HepG2 (cell line): Measurements from ENCODE around the gene BRMS1. TPM values are rescaled to one million over a fixed set of nuclear protein-coding genes. Genes with fewer than 3 reads are reported as not detected.

Source experiments
- ATF3 ChIP-seq: sonication (generic); formaldehyde crosslinking; IDR thresholded peaks from 2 replicates; pipeline ENCODE4 v1.4.0; 2020; ENCODE audit warnings: missing genetic modification reagents
- FOXK2 ChIP-seq: fragments of 450-650 bp; IDR thresholded peaks from 2 replicates; pipeline ENCODE4 v1.6.1; 2016
- FOXO1 ChIP-seq: sonication (generic); formaldehyde crosslinking; IDR thresholded peaks from 2 replicates; pipeline ENCODE4 v1.4.0; 2020; ENCODE audit warnings: missing genetic modification reagents
- GABPA ChIP-seq, 2 experiments: IDR thresholded peaks; 2 replicates each; pipeline ENCODE4 v1.6.1; 2011 to 2016; ENCODE audit warnings: low read depth in 2 of 2, low read length in 1 of 2, missing biosample characterization in 1 of 2, missing genetic modification characterization in 1 of 2
- HMGA1 ChIP-seq: sonication (generic); formaldehyde crosslinking; conservative IDR thresholded peaks from 2 replicates; pipeline ENCODE4 v1.4.0; 2020; ENCODE audit warnings: missing genetic modification reagents
- MAF1 ChIP-seq: sonication (generic); formaldehyde crosslinking; IDR thresholded peaks from 2 replicates; pipeline ENCODE4 v1.5.0; 2020; ENCODE audit warnings: missing genetic modification reagents, borderline replicate concordance
- MIER2 ChIP-seq: IDR thresholded peaks from 2 replicates; pipeline ENCODE4 v1.6.1; 2016; ENCODE audit warnings: missing biosample characterization, missing genetic modification reagents
- NFRKB ChIP-seq: fragments of 450-650 bp; IDR thresholded peaks from 2 replicates; pipeline ENCODE4 v1.6.1; 2017
- PPARG ChIP-seq: conservative IDR thresholded peaks from 2 replicates; pipeline ENCODE4 v1.6.1; 2016; ENCODE audit warnings: missing biosample characterization, missing genetic modification reagents
- PREB ChIP-seq: sonication (generic); formaldehyde crosslinking; IDR thresholded peaks from 2 replicates; pipeline ENCODE4 v1.4.0; 2020; ENCODE audit warnings: missing genetic modification reagents
- REST ChIP-seq, 2 experiments: IDR thresholded peaks; 2 replicates each; pipeline ENCODE4 v1.6.1; 2011 to 2012; ENCODE audit warnings: low read length in 2 of 2, borderline replicate concordance in 1 of 2, low read depth in 1 of 2, mild to moderate bottlenecking in 1 of 2, moderate library complexity in 1 of 2
- SKIL ChIP-seq: sonication (generic); formaldehyde crosslinking; IDR thresholded peaks from 2 replicates; pipeline ENCODE4 v1.8.0; 2022; ENCODE audit warnings: missing genetic modification reagents, mild to moderate bottlenecking, moderate library complexity, borderline replicate concordance
- ZBTB38 ChIP-seq: sonication (generic); formaldehyde crosslinking; IDR thresholded peaks from 2 replicates; pipeline ENCODE4 v1.5.1; 2020; ENCODE audit warnings: mild to moderate bottlenecking, missing genetic modification reagents
- ZHX1 ChIP-seq: sonication (generic); formaldehyde crosslinking; IDR thresholded peaks from 2 replicates; pipeline ENCODE4 v1.8.1; 2022; ENCODE audit warnings: low read depth, mild to moderate bottlenecking, missing genetic modification reagents
- ZNF160 ChIP-seq: sonication (generic); formaldehyde crosslinking; IDR thresholded peaks from 2 replicates; pipeline ENCODE4 v1.8.0; 2022; ENCODE audit warnings: mild to moderate bottlenecking, inconsistent platforms, missing genetic modification reagents
- ZNF784 ChIP-seq: sonication (generic); formaldehyde crosslinking; IDR thresholded peaks from 2 replicates; pipeline ENCODE4 v1.5.1; 2020; ENCODE audit warnings: missing genetic modification reagents, mild to moderate bottlenecking, borderline replicate concordance
- ZNF850 ChIP-seq: sonication (generic); formaldehyde crosslinking; conservative IDR thresholded peaks from 2 replicates; pipeline ENCODE4 v1.9.0; 2021; ENCODE audit warnings: mild to moderate bottlenecking, missing genetic modification reagents
- ZSCAN20 ChIP-seq: sonication (generic); formaldehyde crosslinking; IDR thresholded peaks from 2 replicates; pipeline ENCODE4 v1.4.0; 2020; ENCODE audit warnings: missing genetic modification reagents, mild to moderate bottlenecking, borderline replicate concordance
- polyA plus RNA-seq, 8 experiments: library from polyadenylated mRNA; depleted of rRNA in 3 of 8; stranded (reverse) in 7 of 8; unstranded in 1 of 8; fragments of >200 nt; fragmentation: Illumina TruSeq in 4 of 8; extraction: Trizol in 4 of 8; gene quantifications; 2 replicates each; pipeline versions ENCODE4 v1.2.1 to v1.2.3, GENCODE V29; 2011 to 2016; ENCODE audit warnings: low read depth in 4 of 8, missing spikeins in 1 of 8, mixed read lengths in 1 of 8; ENCODE audit not compliant: insufficient read depth in 1 of 8
- total RNA-seq, 5 experiments: library from RNA; depleted of rRNA; stranded (reverse); fragments of >200 nt; fragmentation: Illumina TruSeq; extraction: Trizol; gene quantifications; 2 replicates each; pipeline ENCODE4 v1.2.3, GENCODE V29; 2016; ENCODE audit warnings: low read depth in 1 of 5

The BRMS1 gene
- total and polyA plus RNA-seq, 2 of the 13 experiments (the other 11 are each of a cell fraction or from before 2014, with no cell fraction given), result 15.8 to 55.7 TPM

- TF ChIP-seq ZHX1 (CRISPR knock-in tag) (no peak), FOXO1 (CRISPR knock-in tag) (no peak), GABPA (IDR thresholded peaks at IDR 0.05; ENCODE audit: low read depth, low read length) (no peak), GABPA (CRISPR knock-in tag; IDR thresholded peaks at IDR 0.05; ENCODE audit: low read depth) (peak; percentile 6; the same call in 1 of the 2 replicates), PPARG (CRISPR knock-in tag) (no peak), NFRKB (no peak), ZSCAN20 (no peak), ZNF160 (CRISPR knock-in tag) (no peak), SKIL (CRISPR knock-in tag) (no peak), ZNF784 (CRISPR knock-in tag) (no peak), ZNF850 (CRISPR knock-in tag) (no peak), ZBTB38 (no peak), MAF1 (no peak), FOXK2 (no peak), MIER2 (no peak), ATF3 (no peak), REST (IDR thresholded peaks at IDR 0.05; ENCODE audit: borderline replicate concordance in 1 of 2, low read depth in 1 of 2, low read length in 2 of 2) (no peak), HMGA1 (CRISPR knock-in tag) (no peak), PREB (CRISPR knock-in tag) (no peak)
These were observed 26.9 kb upstream of the BRMS1 start, which contains the start of gene SLC29A2 (continued) for GRCh38 chr11:66371627-66372415.
